Measurements from ENCODE around the gene SPINK8.

SPINK8 gene

GRCh38 chr3:48367201-48367600, 33.7 kb upstream of the SPINK8 start:
- TF ChIP-seq SUZ12 (IDR thresholded peaks at IDR 0.05; ENCODE audit: extremely low read depth, insufficient read depth, insufficient read length), result no peak
- no peak for TF ChIP-seq ZNF274 (IDR thresholded peaks at IDR 0.05; ENCODE audit: low read depth, low read length)
- no peak for TF ChIP-seq YY1 (IDR thresholded peaks at IDR 0.05; ENCODE audit: insufficient read depth, insufficient read length)
- no peak for DNase-seq (ENCODE audit: low read depth, low spot score)
- H3K4me3 ChIP-seq (ENCODE audit: insufficient read length, low read depth), result no peak overlapping the region
- no peaks in the 10 kb centered on the region for H3K27me3 ChIP-seq (ENCODE audit: insufficient read depth, insufficient read length)
- H3K4me1 ChIP-seq (ENCODE audit: insufficient read depth, insufficient read length), result peaks cover 8% of the 10 kb centered on the region
- H3K36me3 ChIP-seq (ENCODE audit: insufficient read depth, insufficient read length, low read length), result no peaks in the 10 kb centered on the region
- peaks cover 5% of the 10 kb centered on the region; the same call in 1 of the 2 replicates for H3K9me3 ChIP-seq (ENCODE audit: insufficient read depth, low read length)
- no peak overlapping the region for H3K9ac ChIP-seq (ENCODE audit: insufficient read length, low read depth)

DNA sequence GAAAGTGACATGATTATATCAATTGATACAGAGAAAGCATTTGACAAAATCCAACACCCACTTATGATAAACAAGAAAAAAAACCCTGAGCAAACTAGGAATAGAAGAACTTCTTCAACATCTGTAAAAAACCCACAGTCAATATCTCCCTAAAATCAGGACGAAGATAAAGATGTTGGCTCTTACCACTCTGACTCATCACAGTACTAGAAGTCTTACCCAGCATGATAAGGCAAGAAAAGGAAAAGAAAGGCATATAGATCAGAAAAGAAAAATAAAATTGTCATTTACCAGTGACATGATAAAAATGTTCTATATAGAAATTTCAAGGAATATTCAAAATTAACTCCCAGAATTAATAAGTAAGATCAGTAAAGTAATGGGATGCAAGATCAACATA, 31.4 kb upstream of the SPINK8 start:
- no peak for TF ChIP-seq SUZ12 (IDR thresholded peaks at IDR 0.05; ENCODE audit: extremely low read depth, insufficient read depth, insufficient read length)
- no peak for TF ChIP-seq ZNF274 (IDR thresholded peaks at IDR 0.05; ENCODE audit: low read depth, low read length)
- TF ChIP-seq YY1 (IDR thresholded peaks at IDR 0.05; ENCODE audit: insufficient read depth, insufficient read length), result no peak
- no peak for DNase-seq (ENCODE audit: low read depth, low spot score)
- H3K9ac ChIP-seq (ENCODE audit: insufficient read length, low read depth), result no peak overlapping the region
- H3K9me3 ChIP-seq (ENCODE audit: insufficient read depth, low read length), result peaks cover 17% of the 10 kb centered on the region; the same call in 1 of the 2 replicates
- H3K4me1 ChIP-seq (ENCODE audit: insufficient read depth, insufficient read length), result peaks cover 4% of the 10 kb centered on the region
- no peaks in the 10 kb centered on the region for H3K36me3 ChIP-seq (ENCODE audit: insufficient read depth, insufficient read length, low read length)
- no peaks in the 10 kb centered on the region for H3K27me3 ChIP-seq (ENCODE audit: insufficient read depth, insufficient read length)
- H3K4me3 ChIP-seq (ENCODE audit: insufficient read length, low read depth), result no peak overlapping the region

GRCh38 chr3:48361928-48362327, 28.5 kb upstream of the SPINK8 start:
- DNase-seq (ENCODE audit: low read depth, low spot score), result no peak
- Histone ChIP-seq H3K4me1 (ENCODE audit: insufficient read depth, insufficient read length) (no peaks in the 10 kb centered on the region), H3K27me3 (ENCODE audit: insufficient read depth, insufficient read length) (peaks cover 4% of the 10 kb centered on the region), H3K4me3 (ENCODE audit: insufficient read length, low read depth) (no peak overlapping the region), H3K9ac (ENCODE audit: insufficient read length, low read depth) (no peak overlapping the region), H3K36me3 (ENCODE audit: insufficient read depth, insufficient read length, low read length) (no peaks in the 10 kb centered on the region), H3K9me3 (ENCODE audit: insufficient read depth, low read length) (peaks cover 31% of the 10 kb centered on the region)
- TF ChIP-seq SUZ12 (IDR thresholded peaks at IDR 0.05; ENCODE audit: extremely low read depth, insufficient read depth, insufficient read length), result no peak
- TF ChIP-seq ZNF274 (IDR thresholded peaks at IDR 0.05; ENCODE audit: low read depth, low read length), result no peak
- no peak for TF ChIP-seq YY1 (IDR thresholded peaks at IDR 0.05; ENCODE audit: insufficient read depth, insufficient read length)

GRCh38 chr3:48356419-48356818, 23.0 kb upstream of the SPINK8 start:
- DNase-seq (ENCODE audit: low read depth, low spot score), result no peak
- H3K9ac ChIP-seq (ENCODE audit: insufficient read length, low read depth), result no peak overlapping the region
- H3K27me3 ChIP-seq (ENCODE audit: insufficient read depth, insufficient read length), result peaks cover 19% of the 10 kb centered on the region
- H3K9me3 ChIP-seq (ENCODE audit: insufficient read depth, low read length), result peaks cover 19% of the 10 kb centered on the region
- H3K4me1 ChIP-seq (ENCODE audit: insufficient read depth, insufficient read length), result no peaks in the 10 kb centered on the region
- TF ChIP-seq ZNF274 (IDR thresholded peaks at IDR 0.05; ENCODE audit: low read depth, low read length), result no peak
- no peak for TF ChIP-seq YY1 (IDR thresholded peaks at IDR 0.05; ENCODE audit: insufficient read depth, insufficient read length)
- no peak for TF ChIP-seq SUZ12 (IDR thresholded peaks at IDR 0.05; ENCODE audit: extremely low read depth, insufficient read depth, insufficient read length)
- no peak overlapping the region for H3K4me3 ChIP-seq (ENCODE audit: insufficient read length, low read depth)
- no peaks in the 10 kb centered on the region for H3K36me3 ChIP-seq (ENCODE audit: insufficient read depth, insufficient read length, low read length)

DNA sequence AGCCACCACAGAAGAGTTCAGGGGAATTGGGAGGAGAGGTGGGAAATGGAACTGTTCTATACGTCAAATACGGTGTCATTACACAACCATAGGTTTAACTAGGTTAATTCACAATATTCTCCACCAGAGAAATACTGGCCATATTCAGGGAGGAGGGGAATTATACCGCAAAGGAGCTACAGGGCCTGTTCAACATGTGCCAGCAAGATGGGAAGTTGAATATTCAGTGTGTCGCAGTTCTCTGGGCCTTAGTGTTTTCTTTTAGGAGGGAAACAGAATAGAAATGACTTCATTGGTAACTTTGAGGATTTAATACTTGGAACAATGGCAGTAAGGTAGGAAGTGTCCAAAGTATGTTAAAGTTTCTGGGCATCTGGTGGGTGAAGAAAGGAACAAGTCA, 20.5 kb upstream of the SPINK8 start:
- Histone ChIP-seq H3K4me1 (ENCODE audit: insufficient read depth, insufficient read length) (no peaks in the 10 kb centered on the region), H3K4me3 (ENCODE audit: insufficient read length, low read depth) (no peak overlapping the region), H3K36me3 (ENCODE audit: insufficient read depth, insufficient read length, low read length) (no peaks in the 10 kb centered on the region), H3K27me3 (ENCODE audit: insufficient read depth, insufficient read length) (peaks cover 24% of the 10 kb centered on the region), H3K9me3 (ENCODE audit: insufficient read depth, low read length) (peaks cover 15% of the 10 kb centered on the region; the same call in 1 of the 2 replicates), H3K9ac (ENCODE audit: insufficient read length, low read depth) (no peak overlapping the region)
- TF ChIP-seq YY1 (IDR thresholded peaks at IDR 0.05; ENCODE audit: insufficient read depth, insufficient read length) (no peak), SUZ12 (IDR thresholded peaks at IDR 0.05; ENCODE audit: extremely low read depth, insufficient read depth, insufficient read length) (no peak), ZNF274 (IDR thresholded peaks at IDR 0.05; ENCODE audit: low read depth, low read length) (no peak)
- DNase-seq (ENCODE audit: low read depth, low spot score), result no peak

DNA sequence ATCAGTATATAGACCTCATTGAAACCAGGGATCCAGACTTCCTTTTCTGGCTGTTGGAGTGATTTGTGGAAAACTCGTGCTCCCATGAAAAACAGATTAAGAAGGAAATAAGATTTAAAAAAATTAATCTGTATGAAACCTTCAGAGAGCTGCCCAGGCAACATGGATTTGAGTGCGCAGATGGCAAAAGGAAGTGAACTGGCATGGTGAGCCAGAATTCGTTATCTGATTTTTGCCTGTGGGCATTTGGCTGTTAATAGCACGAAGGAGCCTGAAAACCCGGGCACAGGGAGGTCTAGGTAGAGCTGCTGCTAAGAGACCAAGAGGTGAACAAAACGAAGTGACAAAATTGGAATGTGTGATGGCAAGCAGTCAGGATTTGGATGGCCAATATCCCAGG, 19.1 kb upstream of the SPINK8 start:
- no peak overlapping the region for H3K4me3 ChIP-seq (ENCODE audit: insufficient read length, low read depth)
- TF ChIP-seq SUZ12 (IDR thresholded peaks at IDR 0.05; ENCODE audit: extremely low read depth, insufficient read depth, insufficient read length), result no peak
- no peak for TF ChIP-seq ZNF274 (IDR thresholded peaks at IDR 0.05; ENCODE audit: low read depth, low read length)
- TF ChIP-seq YY1 (IDR thresholded peaks at IDR 0.05; ENCODE audit: insufficient read depth, insufficient read length), result no peak
- H3K4me1 ChIP-seq (ENCODE audit: insufficient read depth, insufficient read length), result no peaks in the 10 kb centered on the region
- H3K27me3 ChIP-seq (ENCODE audit: insufficient read depth, insufficient read length), result peaks cover 25% of the 10 kb centered on the region
- peaks cover 7% of the 10 kb centered on the region; the same call in 1 of the 2 replicates for H3K9me3 ChIP-seq (ENCODE audit: insufficient read depth, low read length)
- H3K36me3 ChIP-seq (ENCODE audit: insufficient read depth, insufficient read length, low read length), result no peaks in the 10 kb centered on the region
- no peak for DNase-seq (ENCODE audit: low read depth, low spot score)
- H3K9ac ChIP-seq (ENCODE audit: insufficient read length, low read depth), result no peak overlapping the region

DNA sequence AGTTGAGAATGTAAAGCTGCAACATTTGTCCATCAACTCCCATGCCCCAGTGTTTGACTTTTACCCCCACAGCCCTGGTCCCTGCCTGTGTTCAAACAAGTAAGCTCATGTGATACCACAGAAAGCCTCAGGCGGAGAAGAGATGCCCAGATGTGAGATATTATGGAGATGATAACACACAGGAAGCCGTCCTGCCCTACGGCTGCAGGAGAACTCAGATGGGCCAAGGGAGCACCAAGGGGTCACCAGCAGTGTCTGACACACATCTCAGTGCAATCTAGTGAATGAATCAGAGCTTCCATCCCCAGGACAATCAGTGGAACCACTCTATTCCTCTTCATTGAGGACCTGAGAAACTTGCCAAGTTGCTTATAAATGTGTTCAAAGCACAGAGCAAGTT, 14.0 kb upstream of the SPINK8 start:
- Histone ChIP-seq H3K9me3 (ENCODE audit: insufficient read depth, low read length) (no peaks in the 10 kb centered on the region), H3K4me1 (ENCODE audit: insufficient read depth, insufficient read length) (no peaks in the 10 kb centered on the region), H3K36me3 (ENCODE audit: insufficient read depth, insufficient read length, low read length) (no peaks in the 10 kb centered on the region), H3K4me3 (ENCODE audit: insufficient read length, low read depth) (no peak overlapping the region), H3K27me3 (ENCODE audit: insufficient read depth, insufficient read length) (peaks cover 17% of the 10 kb centered on the region), H3K9ac (ENCODE audit: insufficient read length, low read depth) (no peak overlapping the region)
- no peak for DNase-seq (ENCODE audit: low read depth, low spot score)
- TF ChIP-seq YY1 (IDR thresholded peaks at IDR 0.05; ENCODE audit: insufficient read depth, insufficient read length) (no peak), ZNF274 (IDR thresholded peaks at IDR 0.05; ENCODE audit: low read depth, low read length) (no peak), SUZ12 (IDR thresholded peaks at IDR 0.05; ENCODE audit: extremely low read depth, insufficient read depth, insufficient read length) (no peak)

All from NT2/D1 (cell line).